DMS114 treated with DMSO at 0.1 percent for 48 hours (cell line): Measurements from ENCODE around the gene DNAH1.
"Not testable (repeated sequence)": the region's sequence is repeated elsewhere in the genome, so short reads cannot be mapped to it uniquely, and the experiment has no call there.

Experiments used
- DNase-seq: peaks from one replicate; lab custom pipeline; 2025; ENCODE audit not compliant: unreplicated experiment; lab: John Stamatoyannopoulos, UW

Gene DNAH1

DNA sequence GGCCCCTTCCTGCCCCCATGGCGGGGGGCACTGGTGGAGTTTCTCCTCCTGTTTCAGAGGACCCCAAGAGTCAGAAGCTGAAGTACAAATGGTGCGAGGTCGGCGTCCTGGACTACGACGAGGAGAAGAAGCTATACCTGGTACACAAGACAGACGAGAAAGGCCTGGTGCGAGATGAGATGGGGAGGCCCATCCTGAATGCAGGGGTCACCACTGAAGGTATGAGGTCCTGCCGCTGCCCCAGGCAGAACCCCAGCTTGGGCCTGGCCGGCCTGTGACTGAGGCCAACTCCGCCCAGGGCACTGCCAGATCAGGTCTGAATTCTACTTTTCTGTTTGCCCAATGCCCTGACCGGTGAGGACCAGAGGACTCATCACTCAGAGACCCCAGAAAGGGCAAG, 15.0 kb downstream of the DNAH1 start:
- DNase-seq, result no peak

DNA sequence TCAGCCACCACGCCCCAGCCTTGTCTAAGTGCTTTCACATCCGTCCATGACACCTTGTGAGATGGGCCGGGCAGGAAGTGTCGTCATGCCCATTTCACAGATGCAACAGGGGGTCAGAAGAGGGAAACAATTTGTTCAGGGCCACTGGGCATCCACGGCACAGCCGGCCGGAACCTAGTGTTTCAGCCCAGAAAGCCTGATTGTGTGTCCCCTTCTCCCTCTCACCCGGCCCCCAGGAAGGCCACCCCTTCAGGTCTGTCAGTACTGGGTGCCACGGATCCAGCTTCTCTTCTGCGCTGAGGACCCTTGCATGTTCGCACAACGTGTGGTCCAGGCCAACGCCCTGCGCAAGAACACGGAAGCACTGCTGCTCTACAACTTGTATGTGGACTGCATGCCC, 15.8 kb downstream of the DNAH1 start:
- DNase-seq, result no peak

- no peak for DNase-seq
Measured at GRCh38 chr3:52333869-52334557, 17.9 kb downstream of the DNAH1 start.

DNA sequence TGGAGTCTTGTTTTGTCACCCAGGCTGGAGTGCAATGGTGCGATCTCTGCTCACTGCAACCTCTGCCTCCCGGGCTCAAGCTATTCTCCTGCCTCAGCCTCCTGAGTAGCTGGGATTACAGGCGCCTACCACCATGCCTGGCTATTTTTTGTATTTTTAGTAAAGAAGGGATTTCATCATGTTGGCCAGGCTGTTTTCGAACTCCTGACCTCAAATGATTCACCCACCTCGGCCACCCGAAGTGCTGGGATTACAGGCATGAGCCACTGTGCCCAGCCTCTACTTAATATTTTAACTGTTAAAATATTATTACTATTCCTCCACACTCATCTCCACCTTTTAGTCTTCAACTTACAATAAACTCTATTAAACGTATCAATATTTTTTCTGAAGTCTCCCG, 22.0 kb downstream of the DNAH1 start:
- DNase-seq, result not testable (repeated sequence)

GRCh38 chr3:52339612-52340011, 23.5 kb downstream of the DNAH1 start:
- DNase-seq, result peak; percentile 68

DNA sequence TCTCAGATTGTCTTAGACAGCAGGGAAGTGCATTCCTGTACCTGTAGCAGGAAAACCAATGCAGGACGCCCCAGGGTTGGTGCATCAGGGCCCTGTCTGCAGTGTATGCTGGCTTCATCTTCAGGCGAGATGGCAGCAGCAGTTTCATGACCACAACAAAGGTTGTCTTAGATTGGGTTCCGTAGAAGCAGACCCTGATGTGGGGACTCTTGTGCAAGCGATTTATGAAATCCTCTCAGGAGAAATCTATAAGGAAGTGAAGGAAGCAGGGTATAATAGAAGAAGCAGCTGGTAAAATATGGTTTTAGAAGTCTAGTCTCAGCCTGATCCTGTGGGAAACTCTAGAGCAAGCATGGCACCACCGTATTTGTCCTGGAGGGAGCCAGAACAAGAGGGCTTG, 25.0 kb downstream of the DNAH1 start:
- no peak for DNase-seq

DNA sequence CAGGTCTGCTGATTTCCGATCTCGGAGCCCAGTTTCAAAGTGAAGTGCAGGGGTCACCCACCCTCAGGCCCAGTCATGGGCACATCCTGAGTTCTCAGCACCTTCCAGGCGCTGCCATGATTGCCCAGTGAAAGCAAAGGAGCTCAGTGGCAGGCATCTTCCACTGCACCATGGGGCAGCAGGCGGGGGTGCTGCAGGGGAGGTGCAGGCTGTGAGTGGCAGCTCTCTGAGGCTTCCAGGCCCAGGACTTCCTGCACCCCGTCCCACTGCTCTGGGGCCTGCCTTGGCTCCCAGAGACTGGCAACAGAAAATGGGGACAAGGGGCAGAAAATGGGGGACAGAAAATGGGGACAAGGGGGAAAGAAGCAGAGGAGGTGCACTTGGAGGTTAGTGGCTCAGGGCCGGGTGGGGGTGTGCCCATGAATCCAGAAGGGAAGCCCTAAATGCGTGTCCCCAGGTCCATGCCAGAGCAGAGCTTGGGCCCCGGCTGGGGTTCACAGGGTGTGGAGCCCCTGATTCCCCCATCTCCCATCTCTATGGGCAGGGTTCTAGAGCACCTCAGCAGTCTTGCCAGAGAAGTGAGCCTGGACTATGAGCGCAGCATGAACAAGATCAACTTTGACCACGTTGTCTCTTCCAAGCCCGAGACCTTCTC, 28.0 kb downstream of the DNAH1 start:
- no peak for DNase-seq

- no peak for DNase-seq
Measured at GRCh38 chr3:52345521-52346109, 29.5 kb downstream of the DNAH1 start.

DNA sequence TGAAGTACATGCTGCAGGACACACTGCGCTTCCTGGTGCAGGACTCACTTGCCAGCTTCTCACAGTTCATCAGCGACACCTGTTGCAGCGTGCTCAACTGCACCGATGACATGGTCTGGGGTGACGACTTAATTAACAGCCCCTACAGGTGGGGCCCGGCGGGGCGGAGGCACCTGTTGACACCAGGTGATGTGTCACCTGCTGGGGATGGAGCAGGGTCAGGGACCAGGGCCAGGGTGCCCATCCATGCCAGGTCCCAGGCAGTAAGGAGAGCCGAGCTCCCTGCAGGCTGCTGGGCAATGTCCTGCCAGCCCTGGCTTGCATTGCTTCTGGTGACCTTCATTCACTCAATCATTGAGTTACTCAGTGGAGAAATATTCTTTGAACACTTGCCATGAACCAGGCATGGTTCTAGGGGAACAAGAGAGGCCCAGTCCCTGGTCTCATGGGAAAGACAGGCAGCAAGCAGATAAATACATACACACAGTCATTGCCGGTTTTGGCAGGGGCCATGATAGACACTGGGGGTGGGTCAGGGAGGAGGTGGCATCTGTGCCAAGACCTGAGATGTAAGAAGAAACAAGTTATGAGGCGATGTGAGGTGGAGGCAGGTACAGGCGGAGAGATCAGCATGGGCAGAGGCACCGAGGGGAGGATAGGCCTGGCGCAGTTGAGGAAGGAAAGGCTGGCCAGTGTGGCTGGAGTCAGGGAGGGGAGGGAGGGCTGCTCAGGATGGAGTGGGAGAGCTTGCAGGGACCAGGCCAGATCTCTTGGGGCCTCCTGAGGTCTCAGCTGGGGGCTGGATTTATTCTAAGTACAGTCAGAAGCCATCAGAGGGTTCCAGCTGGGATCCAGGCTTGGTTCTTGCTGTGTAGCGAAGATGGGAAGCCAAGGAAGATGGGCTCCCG, 30.8 kb downstream of the DNAH1 start:
- no peak for DNase-seq

DNA sequence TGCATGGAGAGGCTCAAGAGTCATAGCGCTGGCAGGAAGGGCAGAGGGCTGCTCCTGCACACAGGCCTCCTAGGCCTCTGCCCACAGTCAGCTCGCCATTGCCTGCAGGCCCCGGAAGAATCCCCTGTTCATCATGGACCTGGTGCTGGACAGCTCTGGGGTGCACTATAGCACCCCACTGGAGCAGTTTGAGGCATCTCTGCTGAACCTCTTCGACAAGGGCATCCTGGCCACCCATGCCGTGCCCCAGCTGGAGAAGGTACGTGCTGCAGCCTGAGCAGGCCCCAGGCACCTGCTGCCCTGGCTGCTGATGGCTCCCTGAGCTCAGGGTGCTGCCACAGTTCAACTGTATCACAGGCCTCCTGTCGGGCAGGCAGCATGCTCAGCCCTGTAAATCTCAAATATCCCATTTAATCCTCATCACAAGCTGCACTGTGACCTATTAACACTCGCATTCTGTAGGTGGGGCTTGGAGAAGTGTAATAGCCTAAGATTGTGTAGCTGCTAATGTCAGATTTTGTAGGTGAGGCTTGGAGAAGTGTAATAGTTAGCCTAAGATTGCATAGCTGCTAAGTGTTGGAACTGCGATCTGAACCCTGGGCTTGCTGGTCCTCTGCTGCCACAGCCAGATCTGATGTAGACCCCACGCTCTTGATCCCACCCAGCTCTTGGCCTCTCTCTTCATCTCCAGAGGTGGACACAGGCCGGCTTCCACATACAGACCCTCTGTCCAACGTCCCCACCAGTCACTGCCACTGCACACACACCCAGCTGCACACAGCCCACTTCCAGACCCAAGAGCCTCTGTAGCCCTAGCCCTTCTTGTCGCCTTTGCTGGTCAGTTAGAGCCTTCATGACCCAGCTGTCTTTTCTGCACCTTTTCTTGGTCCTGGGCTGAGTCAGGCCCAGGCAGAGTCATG, 31.9 kb downstream of the DNAH1 start:
- DNase-seq, result no peak

- DNase-seq, result no peak
Measured at GRCh38 chr3:52349131-52349530, 33.0 kb downstream of the DNAH1 start.

DNA sequence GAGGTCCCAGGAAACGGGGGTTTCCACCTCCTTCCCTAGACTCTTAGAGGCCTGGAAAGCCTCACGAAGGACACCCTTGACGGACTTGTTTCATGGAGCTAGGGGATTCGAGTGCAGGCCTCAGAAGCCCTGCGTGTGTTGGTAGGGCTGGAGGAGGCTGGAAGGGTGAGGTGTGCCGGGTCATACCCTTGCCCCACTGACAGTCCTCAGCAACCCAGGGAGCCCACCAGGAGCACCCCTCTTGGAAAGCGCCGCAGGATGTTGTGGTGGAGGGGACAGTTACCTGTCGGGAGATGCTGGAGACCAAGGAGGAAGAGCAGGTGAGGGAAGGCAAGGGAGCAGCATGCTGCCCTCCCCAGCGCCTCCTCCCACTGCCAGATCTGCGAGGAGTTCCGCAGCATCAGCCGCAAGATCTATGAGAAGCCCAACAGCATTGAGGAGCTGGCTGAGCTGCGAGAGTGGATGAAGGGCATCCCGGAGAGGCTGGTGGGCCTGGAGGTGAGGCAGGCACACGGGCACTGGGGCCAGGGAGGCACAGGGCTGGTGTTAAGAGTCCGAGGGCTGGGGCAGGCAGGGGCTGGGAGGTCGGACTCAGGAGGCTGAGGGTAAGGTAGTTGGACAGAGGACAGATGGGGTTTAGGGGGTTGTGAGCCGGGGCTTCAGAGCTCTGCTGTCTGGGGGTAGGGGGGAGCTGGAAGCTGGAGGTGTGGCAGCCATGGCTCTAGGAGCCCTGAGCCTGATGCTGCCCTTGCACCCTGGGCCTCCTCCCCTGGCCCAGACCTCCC, 33.7 kb downstream of the DNAH1 start:
- DNase-seq, result no peak

GRCh38 chr3:52350416-52350815, 34.3 kb downstream of the DNAH1 start:
- no peak for DNase-seq

- DNase-seq, result no peak
Measured at GRCh38 chr3:52350981-52351761, 35.1 kb downstream of the DNAH1 start.

- DNase-seq, result no peak
Measured at GRCh38 chr3:52351762-52352368, 35.7 kb downstream of the DNAH1 start.

- no peak for DNase-seq
Measured at GRCh38 chr3:52352566-52352965, 36.4 kb downstream of the DNAH1 start.

- DNase-seq, result no peak
Measured at GRCh38 chr3:52353291-52353855, 37.3 kb downstream of the DNAH1 start.

GRCh38 chr3:52354676-52355075, 38.6 kb downstream of the DNAH1 start:
- no peak for DNase-seq
